HEK293 (cell line): Measurements from ENCODE around the gene PTPRCAP.

ENCODE experiments used
- CTCF ChIA-PET: fragments of 350-600 bp; formaldehyde crosslinking; extraction: SDS; loops from one replicate; lab custom pipeline; 2021; ENCODE audit warnings: antibody characterized with exemption; lab: Yijun Ruan, JAX
- POLR2A ChIA-PET: fragments of 300-600 bp; formaldehyde crosslinking; extraction: SDS; loops from one replicate; lab custom pipeline; 2020; ENCODE audit warnings: antibody characterized with exemption, inconsistent platforms; lab: Yijun Ruan, JAX
- H3K27ac ChIP-seq: fragments of 200-500 bp; sonication (Bioruptor generic); 2 replicates; pipeline ENCODE4 v1.5.1; 2014; ENCODE audit warnings: low read depth, low read length, control low read depth, inconsistent platforms; ENCODE audit errors: extremely low read depth
- H3K36me3 ChIP-seq, 2 experiments: fragments of 200-500 bp in 1 of 2; sonication (Bioruptor generic) in 1 of 2; 1 replicate in 1 of 2; 2 replicates in 1 of 2; pipeline ENCODE4 v1.5.1; 2014 to 2017; ENCODE audit warnings: inconsistent platforms in 2 of 2, low read length in 2 of 2; ENCODE audit not compliant: control insufficient read depth in 2 of 2, insufficient read depth in 1 of 2
- H3K4me1 ChIP-seq: fragments of 200-500 bp; sonication (Bioruptor generic); 2 replicates; pipeline ENCODE4 v1.5.1; 2014; ENCODE audit warnings: mild to moderate bottlenecking, low read length, inconsistent platforms; ENCODE audit not compliant: control insufficient read depth, insufficient read depth
- H3K4me3 ChIP-seq: 2 replicates; pipeline ENCODE4 v1.5.1; 2011; ENCODE audit warnings: low read depth, mild to moderate bottlenecking, control low read depth, low read length, moderate library complexity
- H3K9me3 ChIP-seq: fragments of 200-500 bp; sonication (Bioruptor generic); 2 replicates; pipeline ENCODE4 v1.5.1; 2014; ENCODE audit warnings: low read depth, low read length, inconsistent platforms; ENCODE audit not compliant: control insufficient read depth, insufficient read depth
- BCL11A ChIP-seq: fragments of 450-650 bp; formaldehyde crosslinking; IDR thresholded peaks from 2 replicates; pipeline ENCODE4 v1.5.1; 2016; ENCODE audit warnings: low read depth, missing biosample characterization, missing genetic modification characterization
- EGR2 ChIP-seq: fragments of 450-650 bp; formaldehyde crosslinking; IDR thresholded peaks from 2 replicates; pipeline ENCODE4 v1.5.1; 2016; ENCODE audit warnings: low read depth, missing biosample characterization, missing genetic modification characterization
- GLI2 ChIP-seq: fragments of 450-650 bp; formaldehyde crosslinking; IDR thresholded peaks from 2 replicates; pipeline ENCODE4; 2017; ENCODE audit warnings: missing biosample characterization, missing genetic modification characterization, low read depth, borderline replicate concordance
- HIC1 ChIP-seq: fragments of 450-650 bp; formaldehyde crosslinking; IDR thresholded peaks from 2 replicates; pipeline ENCODE4 v1.5.1; 2016; ENCODE audit warnings: missing biosample characterization, missing genetic modification characterization
- KLF1 ChIP-seq: fragments of 450-650 bp; formaldehyde crosslinking; IDR thresholded peaks from 2 replicates; pipeline ENCODE4 v1.5.1; 2016; ENCODE audit warnings: missing biosample characterization, missing genetic modification characterization
- KLF10 ChIP-seq: fragments of 450-650 bp; IDR thresholded peaks from 2 replicates; pipeline ENCODE4 v1.5.1; 2018; ENCODE audit warnings: missing biosample characterization, mild to moderate bottlenecking, missing genetic modification characterization
- KLF9 ChIP-seq: fragments of 450-650 bp; formaldehyde crosslinking; IDR thresholded peaks from 2 replicates; pipeline ENCODE4 v1.5.1; 2016; ENCODE audit warnings: missing biosample characterization, missing genetic modification characterization, low read depth
- SCRT1 ChIP-seq: fragments of 450-650 bp; formaldehyde crosslinking; IDR thresholded peaks from 2 replicates; pipeline ENCODE4 v1.5.1; 2016; ENCODE audit warnings: missing biosample characterization, missing genetic modification characterization, borderline replicate concordance
- SETDB1 ChIP-seq: IDR thresholded peaks from one replicate; pipeline ENCODE4 v1.6.1; 2017; ENCODE audit warnings: mild to moderate bottlenecking, low read length, moderate library complexity, mixed read lengths; ENCODE audit not compliant: insufficient read length
- YY2 ChIP-seq: fragments of 450-650 bp; formaldehyde crosslinking; IDR thresholded peaks from 2 replicates; pipeline ENCODE4 v1.5.1; 2016; ENCODE audit warnings: missing biosample characterization, missing genetic modification characterization
- ZFHX2 ChIP-seq: fragments of 450-650 bp; formaldehyde crosslinking; conservative IDR thresholded peaks from 2 replicates; pipeline ENCODE4 v1.5.1; 2016; ENCODE audit warnings: missing biosample characterization, missing genetic modification characterization
- ZIC2 ChIP-seq: fragments of 450-650 bp; formaldehyde crosslinking; IDR thresholded peaks from 2 replicates; pipeline ENCODE4 v1.5.1; 2016; ENCODE audit warnings: missing biosample characterization, missing genetic modification characterization
- ZNF121 ChIP-seq: fragments of 450-650 bp; formaldehyde crosslinking; IDR thresholded peaks from 2 replicates; pipeline ENCODE4 v1.5.1; 2016; ENCODE audit warnings: missing biosample characterization, missing genetic modification characterization
- ZNF140 ChIP-seq: fragments of 450-650 bp; formaldehyde crosslinking; IDR thresholded peaks from 2 replicates; pipeline ENCODE4 v1.5.1; 2016; ENCODE audit warnings: missing biosample characterization, missing genetic modification characterization
- ZNF223 ChIP-seq: fragments of 450-650 bp; formaldehyde crosslinking; IDR thresholded peaks from 2 replicates; pipeline ENCODE4 v1.5.1; 2016; ENCODE audit warnings: missing biosample characterization, missing genetic modification characterization
- ZNF274 ChIP-seq, 2 experiments: fragments of 200-500 bp in 1 of 2; fragments of 450-650 bp in 1 of 2; sonication (Bioruptor generic) in 1 of 2; formaldehyde crosslinking in 1 of 2; IDR thresholded peaks; 2 replicates each; pipeline versions ENCODE4 v1.5.1 to v1.6.1; 2014 to 2016; ENCODE audit warnings: borderline replicate concordance in 1 of 2, inconsistent platforms in 1 of 2, low read length in 1 of 2, missing biosample characterization in 1 of 2, missing genetic modification characterization in 1 of 2
- ZNF324 ChIP-seq: fragments of 450-650 bp; formaldehyde crosslinking; IDR thresholded peaks from 2 replicates; pipeline ENCODE4 v1.5.1; 2016; ENCODE audit warnings: missing biosample characterization, missing genetic modification characterization
- ZNF423 ChIP-seq: fragments of 450-650 bp; formaldehyde crosslinking; IDR thresholded peaks from 2 replicates; pipeline ENCODE4 v1.5.1; 2016; ENCODE audit warnings: missing biosample characterization, missing genetic modification characterization
- ZNF555 ChIP-seq: fragments of 450-650 bp; formaldehyde crosslinking; conservative IDR thresholded peaks from 2 replicates; pipeline ENCODE4 v1.5.1; 2017; ENCODE audit warnings: missing biosample characterization, mild to moderate bottlenecking, missing genetic modification characterization, inconsistent platforms
- ZNF571 ChIP-seq: fragments of 450-650 bp; formaldehyde crosslinking; IDR thresholded peaks from 2 replicates; pipeline ENCODE4 v1.5.0; 2017; ENCODE audit warnings: missing biosample characterization, missing genetic modification characterization
- ZNF654 ChIP-seq: fragments of 450-650 bp; formaldehyde crosslinking; IDR thresholded peaks from 2 replicates; pipeline ENCODE4 v1.5.1; 2016; ENCODE audit warnings: low read depth, missing biosample characterization, missing genetic modification characterization
- ZNF660 ChIP-seq: fragments of 450-650 bp; IDR thresholded peaks from 2 replicates; pipeline ENCODE4 v1.5.1; 2018; ENCODE audit warnings: missing biosample characterization, mild to moderate bottlenecking, missing genetic modification characterization
- ZNF670 ChIP-seq: fragments of 450-650 bp; formaldehyde crosslinking; IDR thresholded peaks from 2 replicates; pipeline ENCODE4 v1.5.1; 2016; ENCODE audit warnings: missing biosample characterization, missing genetic modification characterization, low read depth
- ZNF701 ChIP-seq: fragments of 450-650 bp; formaldehyde crosslinking; IDR thresholded peaks from 2 replicates; pipeline ENCODE4 v1.5.1; 2016; ENCODE audit warnings: missing biosample characterization, missing genetic modification characterization
- ZNF704 ChIP-seq: fragments of 450-650 bp; formaldehyde crosslinking; IDR thresholded peaks from 2 replicates; pipeline ENCODE4 v1.5.1; 2016; ENCODE audit warnings: missing biosample characterization, missing genetic modification characterization

The PTPRCAP gene

GRCh38 chr11:67435031-67435726 lies 2.3 kb downstream of the PTPRCAP start:
- TF ChIP-seq ZFHX2 (tag by site-specific recombination) (peak; percentile 70), EGR2 (tag by site-specific recombination) (peak; percentile 67), HIC1 (tag by site-specific recombination) (peak; percentile 25; the same call in 1 of the 2 replicates), KLF10 (tag by site-specific recombination) (peak; percentile 50), KLF1 (tag by site-specific recombination) (peak; percentile 88), KLF9 (peak; percentile 68), YY2 (tag by site-specific recombination) (no peak), ZNF555 (no peak)
- H3K4me3 ChIP-seq, result no peak overlapping the region
- ChIA-PET CTCF (interaction anchor here (1.6 kb wide), 1 partner anchor 34 kb away, joined by 5 read pairs; the partner anchor contains the start of gene PPP1CA), POLR2A (interaction anchor here (1.0 kb wide), 1 partner anchor 34 kb away, joined by 3 read pairs; the partner anchor contains the start of gene TMEM134)
- no peaks in the 10 kb centered on the region for H3K9me3 ChIP-seq
- peaks cover 4 to 88% of the 10 kb centered on the region in 2 experiments; a peak in 2 of 3 replicates for H3K36me3 ChIP-seq
- no peaks in the 10 kb centered on the region for H3K4me1 ChIP-seq
- H3K27ac ChIP-seq, result no peak overlapping the region

- H3K36me3 ChIP-seq, result peaks cover 5 to 86% of the 10 kb centered on the region in 2 experiments; a peak in 2 of 3 replicates
- POLR2A ChIA-PET, result interaction anchor here (0.7 kb wide), 1 partner anchor 14 kb away, joined by 3 read pairs; no protein-coding TSS in a partner anchor
- no peaks in the 10 kb centered on the region for H3K9me3 ChIP-seq
- no peak for TF ChIP-seq ZNF324 (tag by site-specific recombination)
- TF ChIP-seq ZNF571, result no peak
- TF ChIP-seq ZNF423, result no peak
- TF ChIP-seq SCRT1, result no peak
- no peak for TF ChIP-seq ZNF140 (tag by site-specific recombination)
- no peak for TF ChIP-seq ZNF704 (tag by site-specific recombination)
- no peak for TF ChIP-seq BCL11A (tag by site-specific recombination)
- TF ChIP-seq GLI2 (tag by site-specific recombination), result no peak
- no peak for TF ChIP-seq ZNF274 (IDR thresholded peaks at IDR 0.05; ENCODE audit: low read length)
- TF ChIP-seq ZNF274 (tag by site-specific recombination; IDR thresholded peaks at IDR 0.05; ENCODE audit: borderline replicate concordance), result no peak
- TF ChIP-seq ZNF670 (tag by site-specific recombination), result no peak
- TF ChIP-seq SETDB1, result no peak
- TF ChIP-seq ZNF654, result no peak
- no peak for TF ChIP-seq ZNF223 (tag by site-specific recombination)
- TF ChIP-seq ZNF660, result no peak
- TF ChIP-seq ZIC2 (tag by site-specific recombination), result no peak
- TF ChIP-seq ZNF121 (tag by site-specific recombination), result no peak
- TF ChIP-seq ZNF701 (tag by site-specific recombination), result no peak
- CTCF ChIA-PET, result interaction anchor here (1.6 kb wide), 1 partner anchor 33 kb away, joined by 5 read pairs; the partner anchor contains the start of gene PPP1CA
- 0 out of 2 replicates have a peak, but pooled peaks cover 1% of the 10 kb centered on the region for H3K4me1 ChIP-seq
- H3K4me3 ChIP-seq, result no peak overlapping the region
- no peak overlapping the region for H3K27ac ChIP-seq
Measured at GRCh38 chr11:67434395-67434881, 3.0 kb downstream of the PTPRCAP start.
